22Rv1 (cell line): Measurements from ENCODE around the gene SCUBE1.

ENCODE experiments used
- ZFX ChIP-seq: fragments of 450-650 bp; IDR thresholded peaks from 2 replicates; pipeline ENCODE4 v1.6.1; 2017; ENCODE audit warnings: antibody characterized with exemption, borderline replicate concordance
- TF ChIP-seq, protein P1 (sequence below): fragments of 450-650 bp; IDR thresholded peaks from 2 replicates; pipeline ENCODE4 v1.5.1; 2017; ENCODE audit warnings: mild to moderate bottlenecking

DNA sequence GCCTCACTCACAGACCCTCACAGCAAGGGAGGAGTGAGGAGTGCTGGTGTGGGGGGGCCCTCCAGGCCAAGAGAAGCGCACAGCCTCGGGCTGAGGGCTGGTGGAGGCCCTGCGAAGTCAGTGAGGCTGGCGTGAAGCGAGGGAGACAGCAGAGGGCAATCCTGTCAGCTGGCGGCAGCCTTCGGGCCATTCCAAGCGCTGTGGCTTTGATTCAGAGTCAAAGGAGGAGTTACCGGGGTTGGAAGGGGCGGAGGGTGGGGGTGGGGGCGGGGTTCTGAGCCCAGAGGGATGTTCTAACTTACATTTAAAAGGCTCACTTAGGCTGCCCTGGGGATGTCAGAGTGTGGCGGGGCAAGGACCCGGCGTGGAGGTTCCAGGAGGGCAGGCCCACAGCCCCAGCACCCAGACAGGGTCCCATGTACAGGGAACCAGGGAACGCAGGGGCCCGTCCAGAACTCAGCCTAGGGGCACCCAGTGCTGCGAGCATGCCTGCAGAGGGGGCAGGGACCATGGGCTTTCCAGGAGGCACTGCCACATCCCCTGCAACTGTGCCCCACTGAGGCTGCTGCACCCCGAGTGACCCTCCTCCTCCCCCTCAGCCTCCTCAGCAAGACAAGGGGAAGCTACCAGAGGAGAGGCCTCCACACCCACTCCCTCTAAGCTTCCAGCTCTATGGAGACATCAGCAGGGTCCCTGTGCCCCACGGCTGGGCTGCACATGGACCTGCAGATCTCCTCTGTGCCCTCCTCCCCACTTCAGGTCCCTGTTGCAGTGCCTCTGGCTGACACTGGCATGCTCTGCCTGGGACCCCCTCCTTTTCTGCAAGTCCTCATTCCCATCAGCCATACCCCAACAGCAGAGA lies 116.6 kb downstream of the SCUBE1 start:
- TF ChIP-seq, protein P1, sequence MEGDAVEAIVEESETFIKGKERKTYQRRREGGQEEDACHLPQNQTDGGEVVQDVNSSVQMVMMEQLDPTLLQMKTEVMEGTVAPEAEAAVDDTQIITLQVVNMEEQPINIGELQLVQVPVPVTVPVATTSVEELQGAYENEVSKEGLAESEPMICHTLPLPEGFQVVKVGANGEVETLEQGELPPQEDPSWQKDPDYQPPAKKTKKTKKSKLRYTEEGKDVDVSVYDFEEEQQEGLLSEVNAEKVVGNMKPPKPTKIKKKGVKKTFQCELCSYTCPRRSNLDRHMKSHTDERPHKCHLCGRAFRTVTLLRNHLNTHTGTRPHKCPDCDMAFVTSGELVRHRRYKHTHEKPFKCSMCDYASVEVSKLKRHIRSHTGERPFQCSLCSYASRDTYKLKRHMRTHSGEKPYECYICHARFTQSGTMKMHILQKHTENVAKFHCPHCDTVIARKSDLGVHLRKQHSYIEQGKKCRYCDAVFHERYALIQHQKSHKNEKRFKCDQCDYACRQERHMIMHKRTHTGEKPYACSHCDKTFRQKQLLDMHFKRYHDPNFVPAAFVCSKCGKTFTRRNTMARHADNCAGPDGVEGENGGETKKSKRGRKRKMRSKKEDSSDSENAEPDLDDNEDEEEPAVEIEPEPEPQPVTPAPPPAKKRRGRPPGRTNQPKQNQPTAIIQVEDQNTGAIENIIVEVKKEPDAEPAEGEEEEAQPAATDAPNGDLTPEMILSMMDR, result no peak
- no peak for TF ChIP-seq ZFX
